ENCODE results near the gene TAAR6. TPM values are rescaled to one million over a fixed set of nuclear protein-coding genes. Genes with fewer than 3 reads are reported as not detected.

Gene TAAR6
- total and polyA plus RNA-seq, 9 of the 15 experiments (the other 6 are each of a cell fraction or from before 2014, with no cell fraction given) = not detected

GRCh38 chr6:132596201-132596600 is 26.1 kb downstream of the TAAR6 start:
- DNase-seq (ENCODE audit: extremely low read depth in 1 of 4, low spot score in 3 of 4) (no peak), ATAC-seq (no peak), FAIRE-seq (no peak)
- in situ Hi-C loops (cut with MboI) = no loop called here
- Histone ChIP-seq H3K9ac (ENCODE audit: insufficient read depth in 1 of 2, low read depth in 2 of 2, low read length in 2 of 2) (no peak overlapping the region), H3K27ac (ENCODE audit: extremely low read depth, low read depth, low read length) (no peak overlapping the region), H3K4me2 (ENCODE audit: insufficient read depth, low read length) (no peak overlapping the region), H4K20me1 (replicated peaks; ENCODE audit: control insufficient read depth, insufficient read depth, low read length) (no peaks in the 10 kb centered on the region), H3K4me3 (no peak overlapping the region), H3K4me1 (replicated peaks in 1 of 2; ENCODE audit: control insufficient read depth in 2 of 2, insufficient read depth in 2 of 2, low read length in 2 of 2) (no peaks in the 10 kb centered on the region), H3K9me1 (ENCODE audit: control insufficient read depth, insufficient read depth, low read length) (no peaks in the 10 kb centered on the region), H3K79me2 (ENCODE audit: control insufficient read depth, insufficient read depth, low read length) (no peaks in the 10 kb centered on the region), H3K9me3 (replicated peaks; ENCODE audit: control insufficient read depth, insufficient read depth, low read depth, low read length) (no peaks in the 10 kb centered on the region), H2AFZ (ENCODE audit: low read depth, low read length) (no peak overlapping the region), H3K27me3 (ENCODE audit: control insufficient read depth in 2 of 2, insufficient read depth in 2 of 2, low read length in 2 of 2) (no peaks in the 10 kb centered on the region), H3K36me3 (ENCODE audit: control insufficient read depth, insufficient read depth, low read length) (no peaks in the 10 kb centered on the region)
- no TSS peak for BruUV-seq (replicated peaks)
- WGBS (ENCODE audit: insufficient coverage, low coverage, missing lambda C conversion rate) = under 1% methylated on average over 6 of the region's 6 CpGs
- POLR2A ChIA-PET = interaction anchor here (0.8 kb wide), 1 partner anchor 9 kb away, joined by 3 read pairs; no protein-coding TSS in a partner anchor
- CTCF ChIA-PET (ENCODE audit: low intra/inter-chr PET ratio) = interaction anchor here (0.7 kb wide), 1 partner anchor 942 kb away, joined by 3 read pairs; no protein-coding TSS in a partner anchor
- intact Hi-C loops (cut with micrococcal nuclease) = no loop called here
- TF ChIP-seq ZNF197 (CRISPR knock-in tag; IDR thresholded peaks at IDR 0.05; ENCODE audit: low read depth) = no peak
- no peak for TF ChIP-seq MAFK (IDR thresholded peaks at IDR 0.05; ENCODE audit: low read length)
- TF ChIP-seq ZNF280B (CRISPR knock-in tag; IDR thresholded peaks at IDR 0.05) = no peak
- no peak for TF ChIP-seq PHB (CRISPR knock-in tag; IDR thresholded peaks at IDR 0.05)
- no peak for TF ChIP-seq NR0B1 (IDR thresholded peaks at IDR 0.05; ENCODE audit: partially characterized antibody)
- TF ChIP-seq ZBTB12 (CRISPR knock-in tag; IDR thresholded peaks at IDR 0.05) = no peak
- no peak for TF ChIP-seq IRF2 (CRISPR knock-in tag; IDR thresholded peaks at IDR 0.05)
- no peak for TF ChIP-seq MTA1 (IDR thresholded peaks at IDR 0.05; ENCODE audit: borderline replicate concordance)
- no peak for TF ChIP-seq ZBTB40 (IDR thresholded peaks at IDR 0.05)
- TF ChIP-seq ZBTB40 (CRISPR knock-in tag; IDR thresholded peaks at IDR 0.05) = no peak
